ENCODE measurements around the gene UBALD1.
A peak's percentile ranks its signal among the peaks of the same experiment; 100 is the strongest.
"Not testable (repeated sequence)": the region's sequence is repeated elsewhere in the genome, so short reads cannot be mapped to it uniquely, and the experiment has no call there.

The UBALD1 gene

GRCh38 chr16:4614571-4615383 is at the start of gene UBALD1:
TSS of gene UBALD1 (minus strand) at chr16:4614888. CDS start at chr16:4614797, 91 bp downstream.
- DNase-seq: peak; percentile 95

- DNase-seq: no peak
These were observed 49.2 kb upstream of the UBALD1 start for GRCh38 chr16:4663777-4664465.

DNA sequence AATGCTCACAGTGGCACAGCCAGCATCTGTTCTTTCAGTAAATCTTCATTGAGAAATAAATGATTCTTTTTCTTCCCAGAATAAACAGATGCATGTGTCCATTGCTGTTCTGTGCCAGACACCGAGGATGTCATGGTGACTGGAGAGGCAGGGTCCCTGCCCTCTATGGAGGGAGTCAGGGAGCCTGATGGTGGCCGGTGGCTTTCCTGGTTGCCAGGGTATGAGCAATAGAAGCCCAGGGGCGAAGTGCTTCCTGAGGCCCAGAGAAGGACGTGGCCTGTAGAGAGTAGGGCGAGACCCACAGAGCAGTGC is 48.7 kb upstream of the UBALD1 start:
- peak; percentile 27 for DNase-seq

DNA sequence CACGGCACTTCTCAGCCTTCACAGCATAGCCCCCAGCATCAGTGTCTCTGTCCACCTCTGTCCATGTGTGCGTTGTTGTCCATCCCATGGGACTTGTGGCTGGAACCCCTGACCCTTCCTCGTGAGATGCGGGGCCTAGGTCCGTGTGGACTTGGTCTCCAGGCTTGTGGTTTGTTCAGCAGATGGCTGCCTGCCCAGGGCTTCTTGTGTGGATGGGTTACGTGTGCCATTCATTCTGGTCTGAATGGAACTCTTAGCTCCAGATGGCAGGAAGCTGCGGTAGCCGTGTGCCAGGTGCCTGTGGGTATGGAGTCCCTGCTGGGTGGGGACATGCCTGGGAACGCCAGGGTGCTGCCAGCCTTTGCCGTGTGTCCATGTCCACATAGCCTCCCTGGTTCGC is 47.0 kb upstream of the UBALD1 start:
- peak; percentile 84 for DNase-seq

- peak; percentile 30 for DNase-seq
These were observed 45.8 kb upstream of the UBALD1 start for GRCh38 chr16:4660454-4661007.

- DNase-seq: no peak
These were observed 45.0 kb upstream of the UBALD1 start for GRCh38 chr16:4659363-4660353.

- DNase-seq: no peak
These were observed 42.3 kb upstream of the UBALD1 start for GRCh38 chr16:4656695-4657686.

GRCh38 chr16:4656221-4656620 is 41.5 kb upstream of the UBALD1 start:
- DNase-seq: no peak

DNA sequence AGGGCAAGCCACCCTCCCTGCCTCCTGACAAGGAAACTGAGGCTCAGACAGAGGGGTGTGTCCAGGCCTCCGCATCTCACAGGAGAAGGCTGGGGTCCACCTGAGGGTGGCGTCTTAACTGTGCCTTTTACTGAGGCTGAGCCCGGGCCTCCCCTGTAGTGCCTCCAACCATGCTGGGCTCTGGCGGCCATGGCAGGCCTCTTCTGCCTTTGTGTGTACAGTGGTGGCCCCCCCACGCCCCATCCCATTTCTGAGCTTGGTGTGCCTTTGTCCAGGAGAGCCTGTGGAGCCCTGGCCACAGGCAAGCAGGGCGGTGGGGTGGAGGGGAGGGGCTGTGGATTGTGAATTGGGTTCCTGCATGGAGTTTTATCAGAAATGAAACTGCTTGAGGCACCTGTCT is 41.1 kb upstream of the UBALD1 start:
- DNase-seq: no peak

DNA sequence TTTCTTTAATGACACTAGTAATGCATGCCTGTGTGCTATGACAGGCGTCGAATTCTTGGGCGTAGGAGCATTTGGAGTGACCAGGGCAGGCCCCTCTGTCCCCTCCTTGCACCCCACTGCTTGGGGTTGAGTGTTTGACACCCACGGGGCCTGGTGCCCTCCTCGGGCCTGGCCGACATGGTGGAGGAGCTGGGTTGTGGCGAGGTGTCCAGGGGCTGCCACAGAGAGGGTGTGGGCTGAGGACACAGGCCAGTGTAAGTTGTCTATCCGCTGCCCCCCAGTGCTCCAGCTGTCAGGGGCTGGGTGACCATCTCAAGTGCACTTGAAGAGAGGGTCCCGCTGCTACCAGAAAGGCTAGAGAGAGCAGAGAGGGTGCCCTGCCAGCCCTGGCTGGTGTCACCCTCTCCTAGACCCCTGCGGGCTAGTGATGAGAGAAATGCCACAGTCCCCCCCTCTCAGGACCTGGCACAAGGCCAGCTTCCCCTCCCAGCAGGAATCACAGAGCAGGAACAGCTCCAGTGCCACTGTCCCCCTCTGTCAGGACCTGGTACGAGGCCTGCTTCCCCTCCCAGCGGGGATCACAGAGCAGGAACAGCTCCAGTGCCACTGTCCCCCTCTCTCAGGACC is 40.4 kb upstream of the UBALD1 start:
- no peak for DNase-seq

GRCh38 chr16:4654011-4654963 is 39.6 kb upstream of the UBALD1 start:
- no peak for DNase-seq

- DNase-seq: no peak
These were observed 37.9 kb upstream of the UBALD1 start for GRCh38 chr16:4652561-4652960.

- no peak for DNase-seq
These were observed 37.1 kb upstream of the UBALD1 start for GRCh38 chr16:4651827-4652226.

DNA sequence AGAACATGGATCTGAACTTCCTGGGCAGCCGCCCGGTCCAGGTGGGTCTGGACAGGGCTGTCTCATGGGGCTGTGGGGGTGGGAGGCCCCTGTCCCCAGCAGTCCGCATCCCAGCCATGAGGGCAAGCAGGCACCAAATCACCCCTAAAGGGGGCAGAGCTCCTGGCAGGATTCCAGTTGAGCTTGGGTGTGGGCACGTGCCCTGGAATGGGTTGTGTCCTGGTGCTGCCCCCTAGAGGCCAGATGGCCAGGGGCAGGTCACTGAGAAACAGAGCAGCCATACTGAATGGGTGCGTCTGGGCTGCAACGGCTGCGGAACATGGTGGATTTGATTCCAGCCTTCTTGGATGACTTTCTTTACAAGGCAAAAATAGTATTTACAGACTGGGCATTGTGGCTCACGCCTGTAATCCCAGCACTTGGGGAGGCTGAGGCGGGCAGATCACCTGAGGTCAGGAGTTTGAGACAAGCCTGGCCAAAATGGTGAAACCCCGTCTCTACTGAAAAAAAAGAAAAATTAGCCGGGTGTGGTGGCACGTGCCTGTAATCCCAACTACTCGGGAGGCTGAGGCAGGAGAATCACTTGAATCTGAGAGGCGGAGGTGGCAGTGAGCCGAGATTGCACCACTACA is 35.9 kb upstream of the UBALD1 start:
- not testable (repeated sequence) for DNase-seq

- DNase-seq: no peak
These were observed 35.2 kb upstream of the UBALD1 start for GRCh38 chr16:4649744-4650442.

DNA sequence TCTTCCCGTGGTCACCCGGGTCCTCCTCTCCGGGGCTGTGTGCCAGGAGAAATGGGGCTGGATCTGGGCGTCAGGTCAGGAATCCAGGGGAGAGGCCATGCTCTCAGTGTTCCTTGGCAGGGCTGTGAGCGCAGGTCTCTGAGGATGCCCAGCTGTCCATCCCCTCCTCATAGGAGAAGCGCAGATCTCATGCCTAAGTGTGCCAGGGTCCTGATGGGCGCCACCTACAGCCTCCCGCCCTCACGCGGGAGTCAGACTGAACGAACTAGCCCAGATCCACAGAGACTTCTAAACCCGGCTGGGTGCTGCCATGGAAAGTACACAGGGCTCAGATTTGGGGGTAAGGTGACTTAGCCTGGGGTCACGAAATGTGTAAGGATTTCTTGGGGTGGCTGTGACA is 34.2 kb upstream of the UBALD1 start:
- DNase-seq: no peak

DNA sequence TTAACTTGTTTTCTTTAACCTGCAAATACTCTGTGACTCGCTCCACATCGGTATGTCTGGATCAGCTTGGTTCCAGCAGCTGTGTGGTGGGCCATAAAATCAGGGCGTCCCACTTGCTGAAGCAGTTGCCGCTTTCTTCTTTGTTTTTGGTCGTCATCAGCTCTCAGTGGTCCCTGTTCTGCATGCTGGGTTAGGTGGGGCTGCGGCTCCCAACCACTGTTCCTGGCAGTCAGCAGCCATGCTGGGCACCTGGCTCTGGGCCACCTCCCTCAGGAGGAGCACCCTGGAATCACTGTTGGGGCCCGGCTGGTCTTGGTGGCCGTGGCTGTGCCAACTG is 32.9 kb upstream of the UBALD1 start:
- DNase-seq: no peak

GRCh38 chr16:4646773-4647643 is 32.3 kb upstream of the UBALD1 start:
- no peak for DNase-seq
